ENCODE data around the gene OR2L3.

OR2L3 gene, protein sequence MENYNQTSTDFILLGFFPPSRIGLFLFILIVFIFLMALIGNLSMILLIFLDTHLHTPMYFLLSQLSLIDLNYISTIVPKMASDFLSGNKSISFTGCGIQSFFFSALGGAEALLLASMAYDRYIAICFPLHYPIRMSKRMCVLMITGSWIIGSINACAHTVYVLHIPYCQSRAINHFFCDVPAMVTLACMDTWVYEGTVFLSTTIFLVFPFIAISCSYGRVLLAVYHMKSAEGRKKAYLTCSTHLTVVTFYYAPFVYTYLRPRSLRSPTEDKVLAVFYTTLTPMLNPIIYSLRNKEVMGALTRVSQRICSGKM

DNA sequence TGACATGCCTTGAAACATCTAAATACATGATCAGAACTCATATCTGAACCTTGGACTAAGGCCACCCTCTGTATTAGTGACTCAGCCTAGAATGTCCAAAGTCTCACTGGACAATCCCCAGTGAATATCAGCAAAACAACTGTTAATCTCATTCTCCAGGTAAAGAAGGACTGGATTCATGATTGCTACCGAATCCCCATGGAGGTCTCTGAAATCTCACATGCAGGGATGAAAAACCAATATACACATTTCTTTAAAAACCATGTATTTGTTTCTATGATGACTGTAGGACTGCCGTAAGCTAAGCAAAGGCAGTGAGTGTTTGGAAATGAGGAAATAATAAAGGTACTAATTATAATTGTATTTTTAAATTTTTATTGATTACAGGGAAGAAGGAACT is at the start of gene OR2L3:
Gene OR2L3, plus strand, starts transcription at position 301 of the 400 bp plus-strand sequence. CDS start 13,846 bp downstream, outside the sequence.
- H3K9ac ChIP-seq: no peak within 1 kb of the TSS
- no peak within 1 kb of the TSS for H3K4me3 ChIP-seq (IDR thresholded peaks at IDR 0.05; ENCODE audit: insufficient read depth, low read depth, low read length)
- no peaks in the 10 kb centered on the region for H3K4me1 ChIP-seq (ENCODE audit: low read depth, poor library complexity, severe bottlenecking)
- H3K27ac ChIP-seq: no peak within 1 kb of the TSS
- no peaks in the 10 kb centered on the region for H4K20me1 ChIP-seq (ENCODE audit: insufficient read depth)
- no peaks in the 10 kb centered on the region for H3K27me3 ChIP-seq (ENCODE audit: insufficient read depth, low read depth)
- no peak within 1 kb of the TSS for H3K4me2 ChIP-seq
- no peaks in the 10 kb centered on the region for H3K79me2 ChIP-seq (ENCODE audit: insufficient read depth, low read depth)
- TF ChIP-seq, protein P1, sequence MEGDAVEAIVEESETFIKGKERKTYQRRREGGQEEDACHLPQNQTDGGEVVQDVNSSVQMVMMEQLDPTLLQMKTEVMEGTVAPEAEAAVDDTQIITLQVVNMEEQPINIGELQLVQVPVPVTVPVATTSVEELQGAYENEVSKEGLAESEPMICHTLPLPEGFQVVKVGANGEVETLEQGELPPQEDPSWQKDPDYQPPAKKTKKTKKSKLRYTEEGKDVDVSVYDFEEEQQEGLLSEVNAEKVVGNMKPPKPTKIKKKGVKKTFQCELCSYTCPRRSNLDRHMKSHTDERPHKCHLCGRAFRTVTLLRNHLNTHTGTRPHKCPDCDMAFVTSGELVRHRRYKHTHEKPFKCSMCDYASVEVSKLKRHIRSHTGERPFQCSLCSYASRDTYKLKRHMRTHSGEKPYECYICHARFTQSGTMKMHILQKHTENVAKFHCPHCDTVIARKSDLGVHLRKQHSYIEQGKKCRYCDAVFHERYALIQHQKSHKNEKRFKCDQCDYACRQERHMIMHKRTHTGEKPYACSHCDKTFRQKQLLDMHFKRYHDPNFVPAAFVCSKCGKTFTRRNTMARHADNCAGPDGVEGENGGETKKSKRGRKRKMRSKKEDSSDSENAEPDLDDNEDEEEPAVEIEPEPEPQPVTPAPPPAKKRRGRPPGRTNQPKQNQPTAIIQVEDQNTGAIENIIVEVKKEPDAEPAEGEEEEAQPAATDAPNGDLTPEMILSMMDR (conservative IDR thresholded peaks at IDR 0.05; ENCODE audit: low read depth, low read length): no peak
- no peaks in the 10 kb centered on the region for H3K36me3 ChIP-seq (ENCODE audit: insufficient read depth)
- no peak within 1 kb of the TSS for H2AFZ ChIP-seq (ENCODE audit: low read depth)

DNA sequence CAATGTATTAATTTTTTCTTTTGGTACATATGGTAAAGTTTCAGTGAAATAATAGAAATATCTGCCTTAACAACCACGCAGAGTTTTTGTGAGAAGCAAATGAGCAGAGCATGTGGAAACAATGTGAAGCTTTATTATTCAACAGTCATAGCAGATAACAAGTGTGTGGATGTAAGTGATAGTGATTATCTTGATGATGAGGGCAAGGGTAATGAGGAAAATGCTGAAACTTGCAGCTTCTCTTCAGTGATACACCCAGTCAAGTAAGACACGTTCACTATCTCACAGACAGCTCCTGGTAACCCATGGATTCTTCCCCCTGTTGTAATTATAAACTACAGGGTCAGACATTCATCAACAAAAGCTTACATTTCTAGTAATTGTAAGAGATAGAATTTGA is 47.8 kb upstream of the OR2L3 start:
- Histone ChIP-seq H4K20me1 (ENCODE audit: insufficient read depth) (no peaks in the 10 kb centered on the region), H3K4me3 (IDR thresholded peaks at IDR 0.05; ENCODE audit: insufficient read depth, low read depth, low read length) (no peak overlapping the region), H3K9ac (no peak overlapping the region), H3K4me1 (ENCODE audit: low read depth, poor library complexity, severe bottlenecking) (no peaks in the 10 kb centered on the region), H3K79me2 (ENCODE audit: insufficient read depth, low read depth) (no peaks in the 10 kb centered on the region), H3K36me3 (ENCODE audit: insufficient read depth) (no peaks in the 10 kb centered on the region), H2AFZ (ENCODE audit: low read depth) (no peak overlapping the region), H3K4me2 (no peak overlapping the region), H3K27ac (no peak overlapping the region), H3K27me3 (ENCODE audit: insufficient read depth, low read depth) (no peaks in the 10 kb centered on the region)
- TF ChIP-seq, protein P1 (conservative IDR thresholded peaks at IDR 0.05; ENCODE audit: low read depth, low read length): no peak

DNA sequence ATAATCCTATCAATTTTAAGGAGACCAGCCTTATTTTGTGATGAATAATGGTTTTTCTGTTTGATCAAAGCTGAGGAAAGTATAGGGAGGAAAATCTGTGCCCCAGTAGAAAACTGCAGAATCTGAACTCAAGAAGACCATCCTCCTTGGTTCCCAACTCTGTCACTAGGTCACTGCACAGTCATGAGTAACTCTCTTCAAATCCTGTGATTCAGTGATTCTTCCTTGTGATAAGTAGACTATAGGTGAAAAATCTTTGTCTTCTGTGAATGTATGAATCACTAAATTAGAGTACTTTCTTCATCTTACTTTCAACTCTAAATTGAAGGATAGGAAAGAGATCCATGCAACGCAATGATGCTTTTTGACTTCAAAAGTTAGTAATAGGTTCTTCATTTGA is 46.5 kb upstream of the OR2L3 start:
- no peaks in the 10 kb centered on the region for H3K36me3 ChIP-seq (ENCODE audit: insufficient read depth)
- H3K4me2 ChIP-seq: no peak overlapping the region
- H3K4me3 ChIP-seq (IDR thresholded peaks at IDR 0.05; ENCODE audit: insufficient read depth, low read depth, low read length): no peak overlapping the region

DNA sequence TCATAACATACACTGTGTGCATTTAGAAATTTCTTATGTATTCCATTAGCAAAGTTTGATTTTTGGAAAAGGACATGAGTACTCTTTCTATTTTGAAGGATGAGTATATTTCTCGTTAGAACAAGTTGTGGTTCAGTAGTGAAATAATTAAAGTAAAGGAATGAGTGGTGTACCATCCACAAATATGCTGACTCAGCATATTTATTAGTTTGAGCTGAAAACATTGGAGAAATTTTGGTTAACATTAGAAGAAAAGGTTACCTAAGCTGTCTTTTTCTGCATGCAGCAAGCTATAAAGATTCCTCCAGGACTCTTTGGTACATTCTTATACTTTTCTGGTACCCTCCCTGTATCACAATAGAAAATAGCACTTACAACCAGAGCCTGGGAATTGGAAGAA is 38.9 kb upstream of the OR2L3 start:
- no peak overlapping the region for H3K27ac ChIP-seq
- TF ChIP-seq, protein P1 (conservative IDR thresholded peaks at IDR 0.05; ENCODE audit: low read depth, low read length): no peak
- no peaks in the 10 kb centered on the region for H3K27me3 ChIP-seq (ENCODE audit: insufficient read depth, low read depth)
- H2AFZ ChIP-seq (ENCODE audit: low read depth): no peak overlapping the region
- H3K9ac ChIP-seq: no peak overlapping the region
- H3K4me2 ChIP-seq: no peak overlapping the region
- no peaks in the 10 kb centered on the region for H3K4me1 ChIP-seq (ENCODE audit: low read depth, poor library complexity, severe bottlenecking)
- no peak overlapping the region for H3K4me3 ChIP-seq (IDR thresholded peaks at IDR 0.05; ENCODE audit: insufficient read depth, low read depth, low read length)
- no peaks in the 10 kb centered on the region for H3K79me2 ChIP-seq (ENCODE audit: insufficient read depth, low read depth)
- H3K36me3 ChIP-seq (ENCODE audit: insufficient read depth): no peaks in the 10 kb centered on the region
- no peaks in the 10 kb centered on the region for H4K20me1 ChIP-seq (ENCODE audit: insufficient read depth)

More for the DNA sequence above, 46.5 kb upstream of the OR2L3 start:
- Histone ChIP-seq H3K27ac (no peak overlapping the region), H4K20me1 (ENCODE audit: insufficient read depth) (no peaks in the 10 kb centered on the region), H2AFZ (ENCODE audit: low read depth) (no peak overlapping the region), H3K4me1 (ENCODE audit: low read depth, poor library complexity, severe bottlenecking) (no peaks in the 10 kb centered on the region), H3K9ac (no peak overlapping the region), H3K79me2 (ENCODE audit: insufficient read depth, low read depth) (no peaks in the 10 kb centered on the region), H3K27me3 (ENCODE audit: insufficient read depth, low read depth) (no peaks in the 10 kb centered on the region)
- TF ChIP-seq, protein P1 (conservative IDR thresholded peaks at IDR 0.05; ENCODE audit: low read depth, low read length): no peak
